Measurements from ENCODE around the gene ZNF366. TPM values are rescaled to one million over a fixed set of nuclear protein-coding genes. Genes with fewer than 3 reads are reported as not detected.

The ZNF366 gene
- total RNA-seq, 2 donors from 2014 or later = 0.45 to 0.47 TPM

DNA sequence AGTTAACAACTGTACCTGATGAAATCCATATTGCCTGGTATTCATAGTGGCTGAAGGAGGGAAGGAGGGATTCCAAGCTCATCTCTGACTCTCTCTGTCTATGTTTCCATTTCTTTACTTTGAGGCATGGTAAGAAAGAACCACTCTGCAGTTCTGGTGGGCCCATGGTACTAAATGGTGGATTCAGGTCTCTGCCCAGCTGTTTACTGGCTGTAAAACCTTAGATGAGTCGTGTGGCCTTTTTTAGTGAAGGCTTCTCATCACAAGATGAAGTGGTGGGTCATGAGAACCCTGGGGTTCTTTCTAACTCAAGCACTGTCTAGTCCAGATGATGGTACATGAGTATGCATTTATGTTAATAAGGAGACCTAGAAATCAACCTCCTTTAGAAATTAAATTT, 49.7 kb downstream of the ZNF366 start:
- TF ChIP-seq CTCF (IDR thresholded peaks at IDR 0.05) = no peak
- no peak for DNase-seq
- peaks cover 3% of the 10 kb centered on the region for H3K4me1 ChIP-seq
- no peak overlapping the region for H3K4me3 ChIP-seq
- no peaks in the 10 kb centered on the region for H3K27me3 ChIP-seq
- intact Hi-C loops (cut with DNase I) = no loop called here
- no peaks in the 10 kb centered on the region for H3K36me3 ChIP-seq
- H3K27ac ChIP-seq = no peak overlapping the region
- no peaks in the 10 kb centered on the region for H3K9me3 ChIP-seq
- no peak overlapping the region for H3K9ac ChIP-seq (ENCODE audit: low read depth in 2 of 2, low read length in 2 of 2)

GRCh38 chr5:72456391-72457074, 50.7 kb downstream of the ZNF366 start:
- H3K27ac ChIP-seq = no peak overlapping the region
- intact Hi-C loops (cut with DNase I) = no loop called here

GRCh38 chr5:72455476-72455875, 51.7 kb downstream of the ZNF366 start:
- DNase-seq = no peak
- Histone ChIP-seq H3K4me3 (no peak overlapping the region), H3K9me3 (no peaks in the 10 kb centered on the region), H3K27me3 (no peaks in the 10 kb centered on the region), H3K4me1 (peaks cover 3% of the 10 kb centered on the region), H3K9ac (ENCODE audit: low read depth in 2 of 2, low read length in 2 of 2) (no peak overlapping the region), H3K36me3 (no peaks in the 10 kb centered on the region), H3K27ac (no peak overlapping the region)
- intact Hi-C loops (cut with DNase I) = no loop called here
- no peak for TF ChIP-seq CTCF (IDR thresholded peaks at IDR 0.05)

More at GRCh38 chr5:72456391-72457074, 50.7 kb downstream of the ZNF366 start:
- no peak for DNase-seq
- no peaks in the 10 kb centered on the region for H3K36me3 ChIP-seq
- no peaks in the 10 kb centered on the region for H3K27me3 ChIP-seq
- no peak for TF ChIP-seq CTCF (IDR thresholded peaks at IDR 0.05)
- H3K4me1 ChIP-seq = peaks cover 3% of the 10 kb centered on the region
- no peak overlapping the region for H3K9ac ChIP-seq (ENCODE audit: low read depth in 2 of 2, low read length in 2 of 2)
- H3K9me3 ChIP-seq = no peaks in the 10 kb centered on the region
- H3K4me3 ChIP-seq = no peak overlapping the region

GRCh38 chr5:72454996-72455395, 52.2 kb downstream of the ZNF366 start:
- no peak for TF ChIP-seq CTCF (IDR thresholded peaks at IDR 0.05)
- H3K4me3 ChIP-seq = no peak overlapping the region
- H3K4me1 ChIP-seq = peaks cover 3% of the 10 kb centered on the region
- H3K9ac ChIP-seq (ENCODE audit: low read depth in 2 of 2, low read length in 2 of 2) = no peak overlapping the region
- no peaks in the 10 kb centered on the region for H3K27me3 ChIP-seq
- DNase-seq = no peak
- no peaks in the 10 kb centered on the region for H3K9me3 ChIP-seq
- intact Hi-C loops (cut with DNase I) = no loop called here
- no peak overlapping the region for H3K27ac ChIP-seq
- no peaks in the 10 kb centered on the region for H3K36me3 ChIP-seq

- peak overlapping the region; percentile 68 for H3K27ac ChIP-seq
- H3K36me3 ChIP-seq = no peaks in the 10 kb centered on the region
- no peak for TF ChIP-seq CTCF (IDR thresholded peaks at IDR 0.05)
- DNase-seq = no peak
- H3K9ac ChIP-seq (ENCODE audit: low read depth in 2 of 2, low read length in 2 of 2) = no peak overlapping the region
- intact Hi-C loops (cut with DNase I) = no loop called here
- no peaks in the 10 kb centered on the region for H3K9me3 ChIP-seq
- H3K4me3 ChIP-seq = no peak overlapping the region
- no peaks in the 10 kb centered on the region for H3K27me3 ChIP-seq
- H3K4me1 ChIP-seq = peaks cover 3% of the 10 kb centered on the region
Measured at GRCh38 chr5:72453246-72453775, 53.9 kb downstream of the ZNF366 start.
